ENCODE measurements around the gene LRRC32.

LRRC32 gene

DNA sequence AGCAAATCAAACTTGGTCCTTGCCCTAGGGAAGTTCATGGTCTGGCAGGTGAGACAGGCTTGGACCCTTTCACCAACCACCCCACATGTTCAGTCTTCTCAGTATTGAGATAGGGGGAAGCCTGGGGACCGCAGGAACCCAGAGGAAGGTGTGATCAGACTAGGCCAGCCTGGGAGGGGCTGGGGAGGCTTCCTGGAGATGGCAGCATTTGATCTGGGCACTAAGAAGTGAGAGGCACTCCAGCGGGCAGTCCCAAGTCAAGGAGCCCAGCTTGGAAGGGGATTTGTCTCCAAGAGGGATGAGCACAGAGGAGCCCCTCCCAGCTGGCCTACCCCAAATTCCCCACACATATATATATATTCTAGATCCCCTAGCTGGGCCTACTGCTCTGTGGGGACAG lies 5.4 kb downstream of the LRRC32 start:
- H3K4me3 ChIP-seq (ENCODE audit: low read depth, low read length): no peak overlapping the region

- H3K4me3 ChIP-seq (ENCODE audit: low read depth, low read length): no peak overlapping the region
Measured at GRCh38 chr11:76664578-76665061, 5.9 kb downstream of the LRRC32 start.

DNA sequence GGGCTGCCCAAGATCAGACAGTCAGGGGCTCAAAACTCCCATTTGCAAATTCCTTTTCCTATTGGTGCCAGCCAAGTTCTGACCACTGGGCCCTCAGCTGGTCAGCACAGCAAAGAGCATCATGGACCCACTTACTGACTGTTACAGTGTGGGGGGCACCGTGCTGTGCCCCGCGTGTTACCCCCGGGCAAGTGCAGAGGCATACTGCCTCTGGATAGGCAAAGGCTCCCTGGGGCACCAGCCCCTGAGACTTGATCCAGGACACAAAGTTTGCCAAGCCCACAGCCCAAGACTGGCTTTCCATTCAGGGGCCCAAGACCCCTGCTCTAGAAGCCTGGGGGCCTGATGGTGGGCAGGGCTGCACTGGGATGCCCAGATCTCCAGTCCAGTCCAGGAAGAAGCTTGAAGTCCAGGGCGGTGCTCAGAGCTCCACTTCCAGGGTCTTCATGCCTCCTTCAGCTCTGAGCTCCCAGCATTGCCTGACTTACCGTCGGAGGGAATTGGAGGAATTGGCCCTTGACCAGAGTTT lies 6.6 kb downstream of the LRRC32 start:
- H3K4me3 ChIP-seq (ENCODE audit: low read depth, low read length): no peak overlapping the region

- H3K4me3 ChIP-seq (ENCODE audit: low read depth, low read length): no peak overlapping the region
Measured at GRCh38 chr11:76663486-76663810, 7.1 kb downstream of the LRRC32 start.

DNA sequence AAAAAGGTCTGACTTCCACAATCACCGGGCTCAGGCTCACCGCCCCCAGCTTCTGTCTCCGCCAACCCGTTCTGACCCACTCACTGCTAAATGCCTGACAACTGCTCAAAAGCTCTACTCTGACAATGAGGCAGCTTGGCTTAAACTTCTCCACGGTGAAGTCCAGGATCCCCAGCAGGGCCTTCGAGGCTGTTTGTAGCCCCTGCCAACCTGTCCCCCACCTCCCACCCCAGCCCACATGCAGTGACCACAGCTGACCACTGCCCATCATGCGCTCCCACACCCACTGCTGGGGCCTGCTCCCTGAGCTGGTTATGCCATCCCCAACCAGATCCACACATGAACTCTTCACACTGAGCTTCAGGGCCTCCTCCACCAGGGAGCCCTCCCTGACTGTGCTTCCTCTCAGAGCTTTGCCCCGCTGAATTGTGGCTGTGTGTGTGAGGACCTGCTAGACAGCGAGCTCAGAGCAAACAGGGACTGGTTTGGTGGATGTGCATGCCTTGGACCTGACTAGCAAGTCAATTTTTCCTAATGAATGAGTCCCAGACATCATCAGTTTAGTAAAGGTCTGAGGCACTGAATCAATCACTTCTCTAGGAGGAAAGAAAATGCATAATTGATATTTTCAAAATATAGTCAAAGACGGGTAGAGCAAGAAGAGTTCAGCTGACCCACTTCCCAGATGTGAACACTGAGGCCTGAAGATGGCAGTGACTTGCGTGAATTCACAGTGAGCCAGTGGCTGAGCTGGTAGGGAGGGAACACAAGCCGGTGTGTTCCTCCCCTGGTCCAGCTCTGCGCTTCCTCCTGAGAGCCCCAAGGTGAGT lies 7.7 kb downstream of the LRRC32 start:
- H3K4me3 ChIP-seq (ENCODE audit: low read depth, low read length): no peak overlapping the region

DNA sequence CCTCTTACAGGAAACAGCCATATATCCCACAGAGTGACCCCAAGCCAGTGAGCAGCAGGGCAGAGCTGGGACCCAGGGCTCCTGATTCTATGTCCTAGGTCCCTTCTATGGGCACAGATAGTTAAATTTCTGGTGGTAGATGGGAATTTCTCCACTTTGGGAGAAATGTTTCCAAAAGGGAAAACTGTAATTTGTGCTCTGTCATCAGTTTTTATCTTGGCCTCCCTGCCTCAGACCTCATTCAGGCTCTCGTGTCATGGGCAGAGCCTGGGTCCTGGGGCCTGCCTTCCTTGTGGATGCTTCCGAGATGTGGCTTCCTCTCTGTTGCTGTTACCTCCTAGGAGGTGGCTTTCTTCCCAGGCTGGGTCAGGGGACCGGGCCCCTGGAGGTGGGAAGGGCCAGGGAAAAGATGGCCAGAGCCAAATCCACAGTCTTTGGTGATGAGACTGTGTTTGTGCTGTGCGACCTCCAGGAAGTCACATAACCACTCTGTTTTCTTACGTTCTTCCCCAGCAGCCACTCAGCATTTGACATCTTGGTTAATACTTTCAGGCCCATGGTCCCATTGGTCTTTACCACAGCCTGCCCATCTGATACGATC lies 8.6 kb downstream of the LRRC32 start:
- no peak overlapping the region for H3K4me3 ChIP-seq (ENCODE audit: low read depth, low read length)

DNA sequence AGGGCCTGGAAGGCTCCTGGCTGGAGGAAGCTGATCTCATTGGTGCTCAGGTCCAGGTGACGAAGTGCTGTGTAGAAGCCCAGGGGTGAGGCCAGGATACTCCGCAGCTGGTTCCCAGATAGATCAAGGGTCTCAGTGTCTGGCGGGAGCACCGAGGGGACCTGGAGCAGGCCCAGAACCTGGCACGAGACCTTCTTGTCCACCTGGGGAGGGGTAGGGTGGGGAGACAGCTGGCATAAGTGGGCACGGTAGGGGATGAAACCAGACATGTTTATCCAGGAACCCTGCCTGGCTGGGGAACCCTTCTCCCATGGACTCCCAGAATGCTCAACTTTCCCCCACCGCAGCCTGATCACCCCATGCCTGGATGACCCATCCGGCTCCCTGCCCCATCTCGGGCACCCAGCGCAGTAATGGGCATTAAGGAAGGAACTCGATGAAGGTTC lies 9.2 kb downstream of the LRRC32 start:
- no peak overlapping the region for H3K4me3 ChIP-seq (ENCODE audit: low read depth, low read length)

DNA sequence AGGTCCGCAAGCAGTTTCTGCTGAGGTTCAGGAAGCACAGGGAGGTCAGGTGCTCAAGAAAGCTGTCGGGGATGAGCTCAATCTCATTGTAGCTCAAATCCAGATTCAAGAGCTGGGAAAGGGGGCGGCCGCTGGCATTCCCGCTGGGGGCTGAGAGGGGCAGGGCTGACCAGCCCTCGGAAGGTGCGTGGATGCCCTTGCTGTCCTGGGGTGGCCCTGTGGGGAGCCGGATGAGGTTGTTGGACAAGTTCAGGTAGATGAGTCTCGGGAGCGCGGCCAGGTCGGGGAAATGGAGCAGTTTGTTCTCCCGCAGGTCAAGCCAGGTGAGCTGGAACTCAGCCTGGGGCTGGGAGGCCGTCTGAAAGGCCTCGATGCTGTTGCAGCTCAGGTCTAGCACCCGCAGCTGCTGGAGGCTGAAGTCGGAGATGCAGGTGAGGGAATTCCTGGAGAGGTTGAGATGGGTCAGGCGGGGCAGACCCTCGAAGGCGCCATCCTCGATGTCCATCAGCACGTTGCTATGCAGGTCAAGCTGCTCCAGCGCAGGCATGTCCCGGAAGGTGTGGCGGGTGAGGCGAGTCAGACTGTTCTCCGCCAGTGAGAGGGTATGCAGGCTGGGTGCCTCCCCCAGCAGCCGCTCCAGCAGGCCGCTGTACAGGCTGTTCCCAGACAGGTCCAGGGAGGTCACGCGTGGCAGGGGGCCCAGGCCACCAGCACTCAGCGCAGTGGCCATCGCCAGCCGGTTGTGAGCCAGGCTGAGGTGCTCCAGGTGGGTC lies 9.8 kb downstream of the LRRC32 start:
- H3K4me3 ChIP-seq (ENCODE audit: low read depth, low read length): no peak overlapping the region

DNA sequence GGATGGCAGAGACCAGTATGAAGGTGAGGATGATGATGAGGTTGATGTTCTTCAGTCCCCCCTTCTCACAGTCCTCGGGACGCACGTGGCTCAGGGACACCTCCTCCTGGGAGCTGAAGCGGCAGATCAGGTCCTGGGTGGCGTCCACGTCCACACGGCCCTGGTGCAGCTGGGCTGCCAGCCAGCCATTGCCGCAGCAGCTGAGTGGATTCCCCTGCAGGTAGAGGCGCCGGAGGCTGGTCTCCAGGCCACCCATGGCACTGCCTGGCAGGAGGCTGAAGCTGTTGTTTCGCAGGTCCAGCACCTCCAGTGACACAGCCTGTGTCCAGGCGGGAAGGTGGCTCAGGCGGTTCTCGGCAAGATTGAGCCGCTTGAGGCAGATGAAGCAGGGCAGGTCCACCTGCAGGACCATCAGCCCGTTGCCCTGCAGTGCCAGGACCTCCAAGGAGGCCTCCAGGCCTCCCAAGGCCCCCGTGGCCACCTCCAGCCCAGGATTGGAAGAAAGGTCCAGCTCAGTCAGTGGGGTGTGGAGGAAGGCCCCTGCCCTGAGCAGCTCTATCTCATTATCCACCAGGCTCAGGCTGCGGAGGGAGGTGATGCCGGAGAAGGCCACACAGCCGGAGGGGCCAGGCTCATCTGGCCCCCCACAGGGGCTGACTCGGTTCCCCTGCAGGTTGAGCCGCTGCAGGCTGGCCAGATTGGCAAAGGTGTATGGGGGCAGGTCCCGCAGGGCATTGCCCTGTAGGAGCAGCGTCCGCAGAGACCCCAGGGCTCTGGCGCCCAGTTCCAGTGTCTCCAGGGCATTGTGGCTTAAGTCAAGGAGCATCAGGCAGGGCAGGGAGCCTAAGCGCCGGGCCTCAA lies 10.6 kb downstream of the LRRC32 start:
- H3K4me3 ChIP-seq (ENCODE audit: low read depth, low read length): no peak overlapping the region

- no peak overlapping the region for H3K4me3 ChIP-seq (ENCODE audit: low read depth, low read length)
Measured at GRCh38 chr11:76658651-76659650, 11.6 kb downstream of the LRRC32 start.

- no peak overlapping the region for H3K4me3 ChIP-seq (ENCODE audit: low read depth, low read length)
Measured at GRCh38 chr11:76658231-76658630, 12.3 kb downstream of the LRRC32 start.

- H3K4me3 ChIP-seq (ENCODE audit: low read depth, low read length): no peak overlapping the region
Measured at GRCh38 chr11:76657187-76658170, 13.1 kb downstream of the LRRC32 start.

DNA sequence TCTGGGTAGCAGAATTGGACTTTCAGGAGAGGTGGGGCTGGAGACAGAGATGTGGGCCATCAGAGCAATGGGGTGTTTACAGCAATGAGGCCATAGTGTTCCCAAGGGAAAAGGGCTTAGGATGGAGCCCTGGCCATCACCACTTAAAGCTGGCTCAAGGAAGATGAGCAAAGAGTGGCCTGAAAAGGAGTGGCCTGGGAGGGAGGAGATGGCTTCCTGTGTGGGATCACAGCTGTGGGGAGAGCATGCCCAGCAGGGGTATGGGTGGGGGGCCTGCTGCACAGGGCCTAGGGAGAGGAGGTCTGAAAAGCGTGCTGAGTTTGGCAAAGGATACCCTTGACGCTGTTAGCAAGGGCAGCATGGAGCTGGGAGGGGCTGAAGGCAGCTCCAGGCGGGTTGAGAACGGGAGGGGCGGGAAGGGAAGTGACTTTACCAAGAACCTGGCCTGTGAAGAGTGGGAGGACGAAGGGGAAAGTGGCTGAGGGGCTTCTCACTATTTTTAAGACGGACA lies 13.9 kb downstream of the LRRC32 start:
- H3K4me3 ChIP-seq (ENCODE audit: low read depth, low read length): no peak overlapping the region

GRCh38 chr11:76656050-76656531 lies 14.5 kb downstream of the LRRC32 start:
- no peak overlapping the region for H3K4me3 ChIP-seq (ENCODE audit: low read depth, low read length)

DNA sequence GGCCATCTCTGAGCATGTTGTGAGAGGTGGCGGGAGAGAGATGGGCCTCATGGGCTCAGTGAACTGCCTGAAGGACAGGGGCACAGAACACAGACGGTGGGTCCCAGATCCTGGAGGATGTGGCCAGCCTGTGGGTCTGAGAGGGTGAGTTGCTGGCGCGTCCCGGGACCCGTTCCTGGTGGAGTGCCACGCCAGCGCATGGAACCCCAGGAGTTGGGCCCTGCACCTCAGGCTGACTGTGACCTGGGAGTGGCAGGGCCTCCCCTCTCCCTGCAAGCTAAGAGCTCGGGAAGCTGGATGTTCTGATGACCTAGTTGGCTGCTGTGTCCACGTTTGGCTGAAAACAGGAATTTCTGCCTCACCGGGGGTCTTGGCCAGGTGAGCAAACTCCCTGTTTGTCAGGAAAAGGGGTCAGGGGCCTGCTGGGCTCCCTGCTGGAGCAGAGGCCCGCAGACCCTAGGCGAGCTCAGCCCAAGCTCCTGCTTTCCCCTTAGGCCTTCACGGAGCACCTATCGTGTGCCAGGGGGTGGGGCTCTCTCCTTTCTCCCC lies 15.0 kb downstream of the LRRC32 start:
- H3K4me3 ChIP-seq (ENCODE audit: low read depth, low read length): no peak overlapping the region

GRCh38 chr11:76654980-76655379 lies 15.6 kb downstream of the LRRC32 start:
- no peak overlapping the region for H3K4me3 ChIP-seq (ENCODE audit: low read depth, low read length)

GRCh38 chr11:76654298-76654851 lies 16.2 kb downstream of the LRRC32 start:
- H3K4me3 ChIP-seq (ENCODE audit: low read depth, low read length): no peak overlapping the region

Data from iPS-11a (cell line).